ENCODE measurements around the gene PAX9.

PAX9 gene

DNA sequence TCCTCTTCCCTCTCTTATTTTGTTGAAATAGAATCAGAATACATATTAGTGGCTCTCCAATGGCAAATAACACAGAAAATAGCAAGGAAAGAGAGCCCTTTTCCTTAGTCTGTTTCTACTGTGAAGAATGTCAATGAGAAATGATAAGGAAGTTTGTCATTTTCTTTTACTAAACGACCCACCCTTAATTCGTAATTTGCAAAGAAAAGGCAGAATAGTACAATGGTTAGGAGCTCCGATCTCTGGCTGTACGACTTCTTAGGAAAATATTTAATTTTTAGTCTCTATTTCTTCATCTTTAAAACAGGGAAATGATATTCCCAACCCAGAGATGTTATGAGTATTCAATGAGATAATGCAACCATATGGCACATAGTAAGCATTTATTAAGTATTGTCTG lies 6.0 kb downstream of the PAX9 start:
- TF ChIP-seq, protein P1, sequence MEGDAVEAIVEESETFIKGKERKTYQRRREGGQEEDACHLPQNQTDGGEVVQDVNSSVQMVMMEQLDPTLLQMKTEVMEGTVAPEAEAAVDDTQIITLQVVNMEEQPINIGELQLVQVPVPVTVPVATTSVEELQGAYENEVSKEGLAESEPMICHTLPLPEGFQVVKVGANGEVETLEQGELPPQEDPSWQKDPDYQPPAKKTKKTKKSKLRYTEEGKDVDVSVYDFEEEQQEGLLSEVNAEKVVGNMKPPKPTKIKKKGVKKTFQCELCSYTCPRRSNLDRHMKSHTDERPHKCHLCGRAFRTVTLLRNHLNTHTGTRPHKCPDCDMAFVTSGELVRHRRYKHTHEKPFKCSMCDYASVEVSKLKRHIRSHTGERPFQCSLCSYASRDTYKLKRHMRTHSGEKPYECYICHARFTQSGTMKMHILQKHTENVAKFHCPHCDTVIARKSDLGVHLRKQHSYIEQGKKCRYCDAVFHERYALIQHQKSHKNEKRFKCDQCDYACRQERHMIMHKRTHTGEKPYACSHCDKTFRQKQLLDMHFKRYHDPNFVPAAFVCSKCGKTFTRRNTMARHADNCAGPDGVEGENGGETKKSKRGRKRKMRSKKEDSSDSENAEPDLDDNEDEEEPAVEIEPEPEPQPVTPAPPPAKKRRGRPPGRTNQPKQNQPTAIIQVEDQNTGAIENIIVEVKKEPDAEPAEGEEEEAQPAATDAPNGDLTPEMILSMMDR (IDR thresholded peaks at IDR 0.05; ENCODE audit: extremely low read depth, insufficient read depth, missing control alignments), result no peak
- in situ Hi-C loops (cut with MboI; ENCODE audit: low pct_unique_long_range_greater_than_20kb, low sequenced_read_pairs, unreplicated experiment), result loop anchor here (25.0 kb wide), 1 partner anchor 920 kb away; the partner anchor contains the start of genes FOXA1 and TTC6
- no peak for DNase-seq (ENCODE audit: low spot score)

DNA sequence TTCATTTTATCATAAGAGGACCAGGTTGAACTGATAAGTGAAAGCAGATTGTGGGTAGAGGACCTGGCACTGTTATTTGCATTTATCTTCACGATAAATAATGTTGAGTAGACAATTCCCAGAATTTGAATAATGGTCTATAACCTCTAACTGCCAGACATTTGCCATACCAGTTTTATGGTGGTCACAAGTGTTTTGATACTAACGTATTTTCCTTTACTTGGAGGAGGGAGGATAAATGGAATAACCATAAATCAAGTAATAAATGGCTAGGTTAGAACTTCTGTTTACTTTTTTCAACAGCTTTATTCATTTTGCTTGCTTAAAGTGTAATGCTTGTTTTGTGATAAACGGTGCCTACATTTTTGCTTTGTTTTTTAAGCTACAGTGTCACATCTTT lies 9.5 kb downstream of the PAX9 start:
- no peak for DNase-seq (ENCODE audit: low spot score)
- in situ Hi-C loops (cut with MboI; ENCODE audit: low pct_unique_long_range_greater_than_20kb, low sequenced_read_pairs, unreplicated experiment), result loop anchor here (25.0 kb wide), 1 partner anchor 916 kb away; the partner anchor contains the start of genes FOXA1 and TTC6
- TF ChIP-seq, protein P1 (IDR thresholded peaks at IDR 0.05; ENCODE audit: extremely low read depth, insufficient read depth, missing control alignments), result no peak

DNA sequence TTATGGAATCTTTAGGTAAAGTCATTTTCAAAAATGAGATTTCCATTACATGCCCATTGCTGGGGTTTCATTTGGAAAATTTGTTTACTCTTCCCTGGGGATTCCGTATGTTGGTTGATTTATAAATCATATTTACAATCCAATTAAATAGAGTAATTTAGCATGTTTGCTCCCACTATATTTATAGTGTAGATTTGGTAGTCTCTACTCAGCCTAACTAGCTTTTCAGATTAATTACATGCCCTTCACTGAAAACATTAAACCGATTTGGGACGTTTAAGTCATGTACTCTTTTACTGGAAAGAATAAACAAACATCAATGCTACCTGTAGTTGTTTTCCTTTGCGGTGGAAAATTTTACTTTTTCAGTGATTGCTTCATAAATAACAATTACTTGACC lies 10.4 kb downstream of the PAX9 start:
- in situ Hi-C loops (cut with MboI; ENCODE audit: low pct_unique_long_range_greater_than_20kb, low sequenced_read_pairs, unreplicated experiment), result loop anchor here (25.0 kb wide), 1 partner anchor 915 kb away; the partner anchor contains the start of genes FOXA1 and TTC6
- DNase-seq (ENCODE audit: low spot score), result no peak
- TF ChIP-seq, protein P1 (IDR thresholded peaks at IDR 0.05; ENCODE audit: extremely low read depth, insufficient read depth, missing control alignments), result no peak

DNA sequence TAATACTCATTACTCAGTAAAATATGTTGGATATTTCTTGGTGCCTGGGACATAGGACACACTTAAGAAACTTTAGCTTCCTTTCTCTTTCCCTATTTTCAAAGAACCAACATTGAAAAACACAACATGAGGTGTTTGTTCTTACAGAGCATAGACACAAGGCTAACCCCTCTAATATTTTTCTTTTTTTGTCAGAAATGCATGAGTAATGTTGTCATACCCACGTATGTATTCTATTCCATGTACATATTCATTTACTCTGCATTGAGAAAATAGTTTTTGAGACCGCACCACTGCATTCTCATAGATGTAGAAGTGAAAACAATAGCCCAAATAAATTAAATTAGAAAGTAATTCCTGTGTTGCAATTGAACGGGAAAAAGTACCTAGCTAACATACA lies 13.0 kb downstream of the PAX9 start:
- TF ChIP-seq, protein P1 (IDR thresholded peaks at IDR 0.05; ENCODE audit: extremely low read depth, insufficient read depth, missing control alignments), result no peak
- DNase-seq (ENCODE audit: low spot score), result no peak
- in situ Hi-C loops (cut with MboI; ENCODE audit: low pct_unique_long_range_greater_than_20kb, low sequenced_read_pairs, unreplicated experiment), result loop anchor here (25.0 kb wide), 1 partner anchor 913 kb away; the partner anchor contains the start of genes FOXA1 and TTC6

DNA sequence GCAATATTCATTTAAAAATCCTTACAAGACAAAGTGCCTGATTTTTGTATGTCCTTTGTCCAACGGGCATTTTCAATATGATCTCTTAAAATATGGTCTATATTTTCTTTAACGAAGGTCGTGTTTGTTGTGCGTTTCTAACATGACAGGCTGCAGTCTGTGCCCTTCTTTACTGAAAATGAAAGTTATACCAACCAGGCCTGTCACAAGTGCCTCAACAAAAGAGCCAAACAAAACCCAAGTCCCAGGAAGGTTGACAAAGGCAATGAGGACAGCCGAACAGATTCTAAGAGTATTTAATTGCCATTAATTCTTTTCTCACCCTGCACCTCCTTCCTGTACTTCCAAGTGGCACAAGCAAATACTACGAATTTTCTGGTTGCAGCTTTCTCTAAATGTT lies 13.9 kb downstream of the PAX9 start:
- no peak for DNase-seq (ENCODE audit: low spot score)
- TF ChIP-seq, protein P1 (IDR thresholded peaks at IDR 0.05; ENCODE audit: extremely low read depth, insufficient read depth, missing control alignments), result no peak
- in situ Hi-C loops (cut with MboI; ENCODE audit: low pct_unique_long_range_greater_than_20kb, low sequenced_read_pairs, unreplicated experiment), result no loop called here

DNA sequence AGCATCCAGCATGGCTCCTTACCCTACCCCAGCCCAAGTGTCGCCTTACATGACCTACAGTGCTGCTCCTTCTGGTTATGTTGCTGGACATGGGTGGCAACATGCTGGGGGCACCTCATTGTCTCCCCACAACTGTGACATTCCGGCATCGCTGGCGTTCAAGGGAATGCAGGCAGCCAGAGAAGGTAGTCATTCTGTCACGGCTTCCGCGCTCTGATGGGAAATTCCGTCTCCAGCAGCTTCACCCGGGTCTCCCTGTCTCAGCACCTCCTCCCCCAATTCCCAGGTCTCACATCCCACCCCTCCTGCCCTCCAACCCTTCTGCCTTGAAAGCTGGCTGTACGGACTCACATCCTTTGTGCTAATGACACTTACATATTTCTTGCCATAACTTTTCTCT lies 14.6 kb downstream of the PAX9 start:
- DNase-seq (ENCODE audit: low spot score), result no peak
- in situ Hi-C loops (cut with MboI; ENCODE audit: low pct_unique_long_range_greater_than_20kb, low sequenced_read_pairs, unreplicated experiment), result no loop called here
- TF ChIP-seq, protein P1 (IDR thresholded peaks at IDR 0.05; ENCODE audit: extremely low read depth, insufficient read depth, missing control alignments), result no peak

DNA sequence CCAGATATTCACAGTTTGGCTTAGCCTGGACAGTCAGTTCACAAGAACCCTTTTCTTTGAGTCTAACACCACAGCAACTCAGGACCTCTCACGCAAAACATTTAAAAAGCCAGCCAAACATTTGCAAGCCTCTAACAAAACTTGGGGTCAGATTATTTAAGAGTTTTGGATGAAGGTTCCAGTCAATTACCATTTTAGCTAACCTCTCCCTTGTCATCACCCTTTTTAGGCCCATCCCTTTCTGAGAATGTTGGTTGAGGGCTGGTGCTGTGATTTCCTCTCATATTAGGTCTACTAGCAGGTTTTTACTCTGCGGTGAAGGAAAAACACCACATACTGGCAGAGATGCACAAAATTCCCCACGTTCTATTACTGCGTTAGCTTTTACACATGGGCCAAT lies 20.7 kb downstream of the PAX9 start:
- TF ChIP-seq, protein P1 (IDR thresholded peaks at IDR 0.05; ENCODE audit: extremely low read depth, insufficient read depth, missing control alignments), result no peak
- in situ Hi-C loops (cut with MboI; ENCODE audit: low pct_unique_long_range_greater_than_20kb, low sequenced_read_pairs, unreplicated experiment), result no loop called here
- no peak for DNase-seq (ENCODE audit: low spot score)

All from GM13977 (cell line).